Motor neuron (in vitro differentiated cells): ENCODE results near the gene OR2T5. TPM values are rescaled to one million over a fixed set of nuclear protein-coding genes. Genes with fewer than 3 reads are reported as not detected.
"Not testable (repeated sequence)": the region's sequence is repeated elsewhere in the genome, so short reads cannot be mapped to it uniquely, and the experiment has no call there.

Source experiments
- ATAC-seq, 8 experiments: fragments of 200-7000 bp; cut with Tn5 transposase; replicated peaks in 6 of 8; 2 replicates each; pipeline ENCODE4 v1.8.0; 2021; ENCODE audit warnings: mild to moderate bottlenecking in 8 of 8, moderate library complexity in 8 of 8
- H3K27ac ChIP-seq, 2 donors: fragments of 250-450 bp; sonication (Bioruptor Pico); 2 replicates each; pipeline ENCODE4 v1.9.0; 2021; ENCODE audit warnings: antibody characterized with exemption in 2 of 2, mild to moderate bottlenecking in 2 of 2, moderate library complexity in 1 of 2
- H3K4me1 ChIP-seq, 2 donors: fragments of 250-450 bp; sonication (Bioruptor Pico); replicated peaks in 1 of 2; 2 replicates each; pipeline ENCODE4 v1.6.1; 2021; ENCODE audit warnings: antibody characterized with exemption in 2 of 2, mild to moderate bottlenecking in 2 of 2, moderate library complexity in 1 of 2
- H3K4me3 ChIP-seq, 5 donors: fragments of 250-450 bp; sonication (Bioruptor Pico); 2 replicates each; pipeline ENCODE4 v1.9.0; 2021; ENCODE audit warnings: antibody characterized with exemption in 5 of 5, mild to moderate bottlenecking in 5 of 5, moderate library complexity in 4 of 5
- WGBS, 10 experiments: fragments of 450-650 bp; shearing (Covaris generic); methylation state at CpG; one replicate each; pipeline ENCODE4 v1.0.0; 2022; 5-methylcytosine and 5-hydroxymethylcytosine counted together
- in situ Hi-C, 9 experiments: fragments of 400-800 bp; cut with MboI; loops; one replicate each; pipeline ENCODE4 v1.15.0; 2021; ENCODE audit warnings: low sequenced_read_pairs in 9 of 9, low pct_unique_long_range_greater_than_20kb in 2 of 9; ENCODE audit not compliant: unreplicated experiment in 9 of 9
- total RNA-seq, 8 experiments: library from RNA; unstranded; fragments of 300-600 nt; gene quantifications; 2 replicates each; pipeline versions ENCODE4 v1.2.3 to v1.2.4, GENCODE V29; 2022

The OR2T5 gene
- total RNA-seq, 8 experiments from 2014 or later = 0.21 TPM; not detected in 7

- Histone ChIP-seq H3K27ac (no peak overlapping the region), H3K4me3 (no peak overlapping the region), H3K4me1 (no peaks in the 10 kb centered on the region)
- in situ Hi-C loops = no loop called here
- WGBS, 10 experiments = 0 to 71% (median 55%) methylated on average over 1 to 4 of the region's 4 CpGs
- ATAC-seq = no peak
These were observed 17.2 kb upstream of the OR2T5 start for GRCh38 chr1:248471154-248471553.

DNA sequence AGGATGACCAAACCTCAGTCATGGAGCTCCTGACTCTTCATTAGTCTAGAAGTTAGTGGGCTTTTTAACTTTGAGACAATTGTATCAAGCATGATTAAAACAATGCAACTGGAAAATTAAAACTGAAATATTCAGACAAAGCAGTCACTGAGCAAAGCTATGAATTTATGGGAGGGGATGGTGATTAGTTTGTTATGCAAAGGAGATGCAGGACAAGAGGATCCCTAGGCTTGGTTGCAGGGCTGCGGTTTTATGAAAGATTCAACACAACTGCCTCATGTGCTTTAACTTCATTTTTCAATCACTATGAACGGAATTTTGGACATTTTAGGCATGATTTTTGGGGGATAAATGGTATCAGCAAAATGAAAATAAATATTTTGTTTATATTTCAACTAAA, 16.3 kb upstream of the OR2T5 start:
- in situ Hi-C loops, H3K27ac ChIP-seq, H3K4me3 ChIP-seq, H3K4me1 ChIP-seq: not testable (repeated sequence)
- 0 to 46% (median 22%) methylated on average over 1 to 2 of the region's 2 CpGs; no CpG with 5 or more reads in 5 of the 10 experiments for WGBS, 10 experiments
- ATAC-seq = peak in 3 of 8 experiments; percentile 50 to 60 (median 57)

GRCh38 chr1:248473051-248473450, 15.3 kb upstream of the OR2T5 start, which contains the start of gene OR2T3:
TSS of gene OR2T3 (plus strand) at chr1:248473351. CDS start at chr1:248473351, 0 bp downstream.
- WGBS, 10 experiments = 36 to 50% (median 40%) methylated on average over 1 to 2 of the region's 2 CpGs; no CpG with 5 or more reads in 7 of the 10 experiments
- H3K27ac ChIP-seq, in situ Hi-C loops, ATAC-seq, H3K4me1 ChIP-seq, H3K4me3 ChIP-seq: not testable (repeated sequence)

DNA sequence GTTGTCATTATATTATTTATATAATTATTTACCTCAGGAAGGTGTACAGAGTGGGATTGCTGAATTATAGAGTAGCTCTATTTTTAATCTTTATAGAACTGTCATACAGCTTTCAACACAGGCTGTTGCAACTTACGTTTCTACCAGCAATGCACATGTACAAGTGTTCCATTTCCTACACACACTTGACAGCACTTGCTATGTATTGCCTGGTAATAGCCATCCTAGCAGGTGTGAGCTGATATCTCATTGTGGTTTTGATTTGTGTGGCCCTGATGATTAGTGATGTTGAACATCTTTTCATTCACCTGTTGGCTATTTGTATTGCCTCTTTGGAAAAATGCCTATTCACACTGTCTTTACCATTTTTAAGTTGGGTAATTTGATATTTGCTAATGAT, 12.7 kb upstream of the OR2T5 start:
- WGBS, 10 experiments = no CpG with 5 or more reads among the region's 1 CpG
- ATAC-seq, H3K4me1 ChIP-seq, in situ Hi-C loops, H3K4me3 ChIP-seq, H3K27ac ChIP-seq: not testable (repeated sequence)

GRCh38 chr1:248481686-248482579, 6.5 kb upstream of the OR2T5 start:
- H3K27ac ChIP-seq, in situ Hi-C loops, ATAC-seq, H3K4me3 ChIP-seq, H3K4me1 ChIP-seq: not testable (repeated sequence)
- 0 to 67% (median 30%) methylated on average over 1 to 8 of the region's 13 CpGs for WGBS, 10 experiments

- in situ Hi-C loops, H3K4me3 ChIP-seq, H3K4me1 ChIP-seq, H3K27ac ChIP-seq: not testable (repeated sequence)
- ATAC-seq = peak in 3 of 8 experiments; percentile 26 to 78 (median 62)
- WGBS, 10 experiments = no CpG with 5 or more reads among the region's 5 CpGs
These were observed 8.3 kb downstream of the OR2T5 start for GRCh38 chr1:248496661-248497060.

GRCh38 chr1:248500305-248501035, 12.1 kb downstream of the OR2T5 start:
- H3K27ac ChIP-seq, in situ Hi-C loops, H3K4me3 ChIP-seq, ATAC-seq, H3K4me1 ChIP-seq: not testable (repeated sequence)
- 0 to 18% methylated on average over 1 of the region's 2 CpGs; no CpG with 5 or more reads in 8 of the 10 experiments for WGBS, 10 experiments

GRCh38 chr1:248507773-248508172, 19.4 kb downstream of the OR2T5 start, which contains the start of gene OR2G6:
TSS of gene OR2G6 (plus strand) at chr1:248508073. CDS start at chr1:248521647, 13,574 bp downstream.
- WGBS, 10 experiments = no CpG with 5 or more reads among the region's 2 CpGs
- H3K4me1 ChIP-seq, H3K4me3 ChIP-seq, in situ Hi-C loops, ATAC-seq, H3K27ac ChIP-seq: not testable (repeated sequence)

GRCh38 chr1:248510217-248510616, 21.8 kb downstream of the OR2T5 start:
- H3K4me3 ChIP-seq, H3K4me1 ChIP-seq, in situ Hi-C loops, H3K27ac ChIP-seq: not testable (repeated sequence)
- peak in 1 of 8 experiments; percentile 29 for ATAC-seq

- H3K4me3 ChIP-seq = no peak overlapping the region
- no peaks in the 10 kb centered on the region for H3K4me1 ChIP-seq
- no peak for ATAC-seq
- in situ Hi-C loops = no loop called here
- 0 to 80% (median 53%) methylated on average over 1 to 10 of the region's 12 CpGs; no CpG with 5 or more reads in 3 of the 10 experiments for WGBS, 10 experiments
- no peak overlapping the region for H3K27ac ChIP-seq
These were observed 33.5 kb downstream of the OR2T5 start for GRCh38 chr1:248521856-248522255.

DNA sequence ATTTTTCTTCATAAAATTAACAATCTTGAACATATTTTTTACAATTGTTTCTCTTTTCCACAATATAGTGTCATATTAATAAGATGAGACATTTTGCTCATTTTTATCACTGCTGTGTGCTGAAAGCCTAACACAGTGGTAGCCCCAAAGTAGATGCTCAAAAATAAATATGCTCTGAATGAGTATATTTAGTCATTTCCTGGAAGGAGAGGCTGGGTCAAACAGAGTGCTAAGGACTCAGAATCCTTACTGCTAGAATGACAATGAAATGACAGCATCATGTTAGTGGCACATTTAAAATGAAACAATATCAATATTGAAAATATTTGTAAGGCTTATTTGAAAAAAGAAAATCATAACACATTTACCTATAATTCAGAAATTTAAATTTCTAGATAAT, 49.1 kb downstream of the OR2T5 start:
- H3K4me1 ChIP-seq, in situ Hi-C loops, H3K27ac ChIP-seq, H3K4me3 ChIP-seq: not testable (repeated sequence)
- peak in 1 of 8 experiments; percentile 32 for ATAC-seq
